OCI-LY3 (cell line): ENCODE results near the gene ACACB.

ENCODE experiments used
- EZH2phosphoT487 ChIP-seq: fragments of 200-600 bp; shearing (Covaris generic); IDR thresholded peaks from 2 replicates; pipeline ENCODE4 v1.6.1; 2018; ENCODE audit warnings: antibody characterized with exemption, mixed run types, low read depth
- TF ChIP-seq, protein P1 (sequence below): fragments of 200-600, 300-600 bp; sonication (generic); IDR thresholded peaks from 2 replicates; pipeline ENCODE4 v1.5.1; 2014; ENCODE audit warnings: antibody characterized with exemption, low read length, low read depth

DNA sequence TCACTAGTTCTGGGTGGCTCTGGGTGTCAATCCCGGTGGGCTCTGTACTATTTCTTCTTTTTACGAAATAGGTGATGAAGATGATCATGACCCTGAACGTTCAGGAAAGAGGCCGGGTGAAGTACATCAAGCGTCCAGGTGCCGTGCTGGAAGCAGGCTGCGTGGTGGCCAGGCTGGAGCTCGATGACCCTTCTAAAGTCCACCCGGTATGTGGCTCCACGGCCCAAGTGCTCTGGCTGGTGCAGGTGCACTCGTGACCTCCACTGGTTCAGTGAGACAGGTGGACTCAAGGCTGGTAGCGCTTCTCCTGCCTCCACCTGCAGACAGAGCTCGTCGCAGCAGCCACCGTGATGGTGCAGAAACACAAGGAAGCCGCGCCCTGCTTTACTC is 85.1 kb downstream of the ACACB start:
- TF ChIP-seq, protein P1, sequence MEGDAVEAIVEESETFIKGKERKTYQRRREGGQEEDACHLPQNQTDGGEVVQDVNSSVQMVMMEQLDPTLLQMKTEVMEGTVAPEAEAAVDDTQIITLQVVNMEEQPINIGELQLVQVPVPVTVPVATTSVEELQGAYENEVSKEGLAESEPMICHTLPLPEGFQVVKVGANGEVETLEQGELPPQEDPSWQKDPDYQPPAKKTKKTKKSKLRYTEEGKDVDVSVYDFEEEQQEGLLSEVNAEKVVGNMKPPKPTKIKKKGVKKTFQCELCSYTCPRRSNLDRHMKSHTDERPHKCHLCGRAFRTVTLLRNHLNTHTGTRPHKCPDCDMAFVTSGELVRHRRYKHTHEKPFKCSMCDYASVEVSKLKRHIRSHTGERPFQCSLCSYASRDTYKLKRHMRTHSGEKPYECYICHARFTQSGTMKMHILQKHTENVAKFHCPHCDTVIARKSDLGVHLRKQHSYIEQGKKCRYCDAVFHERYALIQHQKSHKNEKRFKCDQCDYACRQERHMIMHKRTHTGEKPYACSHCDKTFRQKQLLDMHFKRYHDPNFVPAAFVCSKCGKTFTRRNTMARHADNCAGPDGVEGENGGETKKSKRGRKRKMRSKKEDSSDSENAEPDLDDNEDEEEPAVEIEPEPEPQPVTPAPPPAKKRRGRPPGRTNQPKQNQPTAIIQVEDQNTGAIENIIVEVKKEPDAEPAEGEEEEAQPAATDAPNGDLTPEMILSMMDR: no peak
- no peak for TF ChIP-seq EZH2phosphoT487
